GM19025 (cell line): ENCODE results near the gene CHCHD3.

Source experiments
- ATAC-seq: cut with Tn5 transposase; IDR thresholded peaks from one replicate; pipeline ENCODE4 v1.9.1; 2021; ENCODE audit warnings: mild to moderate bottlenecking, low read depth, moderate library complexity; ENCODE audit not compliant: unreplicated experiment

Gene CHCHD3

GRCh38 chr7:132837529-132837928, 244.4 kb downstream of the CHCHD3 start:
- no peak for ATAC-seq

GRCh38 chr7:132836746-132837145, 245.1 kb downstream of the CHCHD3 start:
- no peak for ATAC-seq

- no peak for ATAC-seq
These were observed 250.9 kb downstream of the CHCHD3 start for GRCh38 chr7:132830941-132831340.

GRCh38 chr7:132828502-132828901, 253.4 kb downstream of the CHCHD3 start:
- ATAC-seq = no peak

- no peak for ATAC-seq
These were observed 255.7 kb downstream of the CHCHD3 start for GRCh38 chr7:132825932-132826835.

- ATAC-seq = no peak
These were observed 256.7 kb downstream of the CHCHD3 start for GRCh38 chr7:132825222-132825621.

GRCh38 chr7:132819648-132820047, 262.2 kb downstream of the CHCHD3 start:
- ATAC-seq = no peak

GRCh38 chr7:132817949-132818348, 263.9 kb downstream of the CHCHD3 start:
- no peak for ATAC-seq

- no peak for ATAC-seq
These were observed 266.1 kb downstream of the CHCHD3 start for GRCh38 chr7:132815696-132816311.

GRCh38 chr7:132815130-132815529, 266.8 kb downstream of the CHCHD3 start:
- ATAC-seq = no peak

GRCh38 chr7:132810561-132810960, 271.3 kb downstream of the CHCHD3 start:
- no peak for ATAC-seq

GRCh38 chr7:132806834-132807233, 275.1 kb downstream of the CHCHD3 start:
- no peak for ATAC-seq

- ATAC-seq = no peak
These were observed 276.1 kb downstream of the CHCHD3 start for GRCh38 chr7:132805766-132806165.

GRCh38 chr7:132804849-132805485, 276.9 kb downstream of the CHCHD3 start:
- no peak for ATAC-seq

- ATAC-seq = no peak
These were observed 281.4 kb downstream of the CHCHD3 start for GRCh38 chr7:132800522-132800921.

GRCh38 chr7:132799081-132799413, 282.8 kb downstream of the CHCHD3 start:
- no peak for ATAC-seq

GRCh38 chr7:132797152-132797551, 284.7 kb downstream of the CHCHD3 start:
- ATAC-seq = no peak

- ATAC-seq = no peak
These were observed 288.4 kb downstream of the CHCHD3 start for GRCh38 chr7:132793474-132793873.

GRCh38 chr7:132791036-132791435, 290.9 kb downstream of the CHCHD3 start:
- ATAC-seq = no peak

GRCh38 chr7:132790104-132790503, 291.8 kb downstream of the CHCHD3 start:
- no peak for ATAC-seq

- no peak for ATAC-seq
These were observed 292.6 kb downstream of the CHCHD3 start for GRCh38 chr7:132789281-132789680.

- no peak for ATAC-seq
These were observed 296.0 kb downstream of the CHCHD3 start for GRCh38 chr7:132785870-132786269.
